Epithelial cell of esophagus (primary cell): ENCODE data around the gene PDE7B.

ENCODE experiments used
- DNase-seq: peaks from one replicate; pipeline ENCODE4 v3.0.0; 2010; ENCODE audit warnings: low read depth
- H3K4me3 ChIP-seq: 2 replicates; pipeline ENCODE4 v1.5.1; 2011; ENCODE audit warnings: mild to moderate bottlenecking, low read length, control low read depth
- CTCF ChIP-seq: IDR thresholded peaks from 2 replicates; pipeline ENCODE4 v1.5.1; 2011; ENCODE audit warnings: low read depth, mild to moderate bottlenecking, low read length, control low read depth, inconsistent platforms; ENCODE audit not compliant: insufficient read depth; ENCODE audit errors: missing control alignments

Gene PDE7B

GRCh38 chr6:136158387-136158821 is 306.9 kb downstream of the PDE7B start:
- DNase-seq: no peak
- H3K4me3 ChIP-seq: no peak overlapping the region
- no peak for TF ChIP-seq CTCF

- H3K4me3 ChIP-seq: no peak overlapping the region
- TF ChIP-seq CTCF: no peak
- DNase-seq: no peak
Measured at GRCh38 chr6:136158971-136159370, 307.5 kb downstream of the PDE7B start.

GRCh38 chr6:136160250-136160649 is 308.7 kb downstream of the PDE7B start:
- DNase-seq: no peak
- no peak overlapping the region for H3K4me3 ChIP-seq
- TF ChIP-seq CTCF: no peak

GRCh38 chr6:136161950-136162349 is 310.4 kb downstream of the PDE7B start:
- DNase-seq: no peak
- TF ChIP-seq CTCF: no peak
- H3K4me3 ChIP-seq: no peak overlapping the region

- H3K4me3 ChIP-seq: no peak overlapping the region
- TF ChIP-seq CTCF: no peak
- DNase-seq: no peak
Measured at GRCh38 chr6:136163260-136163659, 311.8 kb downstream of the PDE7B start.

GRCh38 chr6:136166815-136167214 is 315.3 kb downstream of the PDE7B start:
- H3K4me3 ChIP-seq: no peak overlapping the region
- TF ChIP-seq CTCF: no peak
- no peak for DNase-seq

GRCh38 chr6:136169394-136170148 is 318.1 kb downstream of the PDE7B start:
- no peak for DNase-seq
- H3K4me3 ChIP-seq: no peak overlapping the region
- no peak for TF ChIP-seq CTCF
